GM12864 (cell line): ENCODE data around the gene NIT2.
A peak's percentile ranks its signal among the peaks of the same experiment; 100 is the strongest.

Experiments
- DNase-seq: peaks from one replicate; pipeline ENCODE4 v3.0.0-alpha.2; 2011; ENCODE audit warnings: low read depth
- H3K4me3 ChIP-seq: 2 replicates; pipeline ENCODE4 v1.5.1; 2011; ENCODE audit warnings: mild to moderate bottlenecking, low read depth, low read length, control low read depth
- TF ChIP-seq, protein P1 (sequence below): IDR thresholded peaks from 2 replicates; pipeline ENCODE4 v1.5.1; 2011; ENCODE audit warnings: low read depth, mild to moderate bottlenecking, moderate library complexity, low read length, control low read depth, inconsistent platforms; ENCODE audit errors: missing control alignments

NIT2 gene, protein sequence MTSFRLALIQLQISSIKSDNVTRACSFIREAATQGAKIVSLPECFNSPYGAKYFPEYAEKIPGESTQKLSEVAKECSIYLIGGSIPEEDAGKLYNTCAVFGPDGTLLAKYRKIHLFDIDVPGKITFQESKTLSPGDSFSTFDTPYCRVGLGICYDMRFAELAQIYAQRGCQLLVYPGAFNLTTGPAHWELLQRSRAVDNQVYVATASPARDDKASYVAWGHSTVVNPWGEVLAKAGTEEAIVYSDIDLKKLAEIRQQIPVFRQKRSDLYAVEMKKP

DNA sequence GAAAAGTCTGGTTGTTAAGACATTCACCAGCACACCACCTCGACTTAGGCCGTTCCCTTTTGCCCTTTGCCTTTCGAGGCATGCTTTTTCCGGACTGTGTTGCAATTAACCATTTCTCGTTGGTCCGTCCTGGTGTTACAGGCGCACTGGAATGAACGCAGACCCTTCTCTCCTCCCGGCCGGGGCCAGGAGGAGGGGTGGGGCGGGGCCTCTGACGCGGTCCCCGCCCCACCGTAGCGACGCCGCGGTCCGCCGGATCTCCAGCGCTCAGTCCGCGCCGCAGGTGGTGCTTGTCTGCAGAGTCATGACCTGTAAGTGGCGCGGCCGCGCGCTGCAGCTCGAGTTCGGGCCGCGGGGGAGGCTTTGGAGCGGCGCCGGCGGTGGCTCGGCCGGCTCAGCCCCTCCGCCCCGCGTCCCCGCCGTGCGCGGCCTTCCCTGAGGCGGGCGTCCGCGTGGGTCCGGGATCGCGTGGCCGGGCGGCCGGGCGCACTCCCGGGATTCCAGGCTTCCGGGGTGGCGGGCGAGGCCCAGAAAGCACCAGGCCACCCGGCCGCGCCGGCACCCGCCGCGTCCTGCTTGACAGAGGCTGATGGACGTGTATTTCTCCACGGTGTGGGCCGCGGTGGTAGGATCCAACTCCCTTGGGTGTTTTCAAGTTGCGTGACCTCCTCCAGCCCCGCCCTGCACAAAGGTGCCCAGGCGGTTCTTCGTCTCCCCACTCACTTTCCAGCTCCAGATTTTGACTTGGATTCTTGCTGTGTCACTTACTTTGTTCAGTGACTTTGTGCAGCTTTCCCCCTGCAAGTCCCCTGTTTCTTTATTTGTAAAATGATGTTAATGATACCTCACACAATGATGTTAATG is at the start of gene NIT2:
NIT2 (plus strand) TSS at position 270 of the 864 bp plus-strand sequence; CDS start at position 305, 35 bp downstream.
- DNase-seq = peak; percentile 60
- H3K4me3 ChIP-seq = peak within 1 kb of the TSS; percentile 60
- TF ChIP-seq, protein P1, sequence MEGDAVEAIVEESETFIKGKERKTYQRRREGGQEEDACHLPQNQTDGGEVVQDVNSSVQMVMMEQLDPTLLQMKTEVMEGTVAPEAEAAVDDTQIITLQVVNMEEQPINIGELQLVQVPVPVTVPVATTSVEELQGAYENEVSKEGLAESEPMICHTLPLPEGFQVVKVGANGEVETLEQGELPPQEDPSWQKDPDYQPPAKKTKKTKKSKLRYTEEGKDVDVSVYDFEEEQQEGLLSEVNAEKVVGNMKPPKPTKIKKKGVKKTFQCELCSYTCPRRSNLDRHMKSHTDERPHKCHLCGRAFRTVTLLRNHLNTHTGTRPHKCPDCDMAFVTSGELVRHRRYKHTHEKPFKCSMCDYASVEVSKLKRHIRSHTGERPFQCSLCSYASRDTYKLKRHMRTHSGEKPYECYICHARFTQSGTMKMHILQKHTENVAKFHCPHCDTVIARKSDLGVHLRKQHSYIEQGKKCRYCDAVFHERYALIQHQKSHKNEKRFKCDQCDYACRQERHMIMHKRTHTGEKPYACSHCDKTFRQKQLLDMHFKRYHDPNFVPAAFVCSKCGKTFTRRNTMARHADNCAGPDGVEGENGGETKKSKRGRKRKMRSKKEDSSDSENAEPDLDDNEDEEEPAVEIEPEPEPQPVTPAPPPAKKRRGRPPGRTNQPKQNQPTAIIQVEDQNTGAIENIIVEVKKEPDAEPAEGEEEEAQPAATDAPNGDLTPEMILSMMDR = no peak

DNA sequence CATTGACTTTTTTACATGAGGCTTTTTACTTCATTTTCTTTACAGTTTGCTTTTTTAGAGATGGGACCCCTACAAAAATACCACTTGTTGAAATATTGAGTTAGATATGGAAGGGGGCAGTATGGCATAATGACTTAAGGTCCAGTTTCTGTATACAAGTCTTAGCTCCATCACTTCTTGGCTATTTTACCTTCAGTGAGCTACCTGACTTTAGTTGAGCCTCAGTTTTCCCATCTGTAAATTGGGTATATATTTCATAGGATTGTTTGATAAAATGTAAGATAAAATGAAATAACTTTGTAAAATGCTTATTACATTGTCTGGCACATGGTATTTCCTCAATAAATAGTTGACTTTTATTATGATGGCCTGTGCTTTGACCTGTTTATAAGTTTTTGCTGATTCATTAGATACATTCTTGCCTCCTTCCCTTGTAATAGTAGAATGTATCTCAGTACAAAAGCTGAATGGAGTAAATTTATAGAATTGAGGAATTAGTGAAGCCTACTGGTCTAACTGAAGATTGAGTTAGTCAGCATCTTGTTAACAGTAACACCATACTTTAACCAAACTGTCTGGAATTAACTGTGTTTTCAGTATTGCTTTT is 46.2 kb upstream of the NIT2 start:
- DNase-seq = no peak
- no peak overlapping the region for H3K4me3 ChIP-seq
- TF ChIP-seq, protein P1 = no peak

DNA sequence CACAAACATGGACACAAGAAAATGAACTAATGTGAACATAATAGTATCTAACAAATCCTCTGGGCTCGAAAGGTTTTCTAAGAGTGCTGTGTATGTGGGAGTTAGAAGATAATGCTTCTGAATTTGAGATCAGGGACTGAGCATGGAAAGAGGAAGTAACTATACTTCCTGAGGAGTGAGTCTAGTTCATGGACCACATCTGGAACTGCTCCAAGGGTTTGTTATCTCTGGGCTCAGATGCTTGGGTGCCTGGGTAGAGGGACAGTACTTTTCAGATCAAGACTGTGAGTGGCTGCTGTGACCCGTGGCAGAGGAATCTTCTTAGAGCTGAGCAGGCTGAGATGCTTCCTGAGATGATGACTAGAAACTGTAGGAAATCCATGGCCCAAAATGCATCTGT is 45.2 kb upstream of the NIT2 start:
- H3K4me3 ChIP-seq = no peak overlapping the region
- TF ChIP-seq, protein P1 = no peak
- no peak for DNase-seq

DNA sequence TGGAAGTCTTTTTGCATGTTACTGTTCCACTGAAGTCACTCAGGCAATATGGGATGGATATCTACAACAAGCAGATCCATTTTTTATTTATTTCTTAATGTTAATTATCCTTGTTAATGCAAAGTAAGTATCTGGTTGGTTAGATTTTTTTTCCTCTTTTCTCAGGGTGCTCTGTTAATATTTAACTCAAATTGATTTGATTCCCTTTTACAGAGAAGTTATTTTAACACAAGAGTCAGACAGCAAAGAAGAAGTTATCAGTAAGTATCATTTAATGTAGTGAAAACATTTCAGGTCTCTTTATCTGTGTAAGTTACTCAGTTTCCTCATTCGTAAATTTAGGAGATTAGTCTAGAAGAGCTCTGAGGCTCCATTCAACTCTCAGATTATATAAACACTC is 39.5 kb upstream of the NIT2 start:
- no peak overlapping the region for H3K4me3 ChIP-seq
- no peak for DNase-seq
- TF ChIP-seq, protein P1 = no peak

DNA sequence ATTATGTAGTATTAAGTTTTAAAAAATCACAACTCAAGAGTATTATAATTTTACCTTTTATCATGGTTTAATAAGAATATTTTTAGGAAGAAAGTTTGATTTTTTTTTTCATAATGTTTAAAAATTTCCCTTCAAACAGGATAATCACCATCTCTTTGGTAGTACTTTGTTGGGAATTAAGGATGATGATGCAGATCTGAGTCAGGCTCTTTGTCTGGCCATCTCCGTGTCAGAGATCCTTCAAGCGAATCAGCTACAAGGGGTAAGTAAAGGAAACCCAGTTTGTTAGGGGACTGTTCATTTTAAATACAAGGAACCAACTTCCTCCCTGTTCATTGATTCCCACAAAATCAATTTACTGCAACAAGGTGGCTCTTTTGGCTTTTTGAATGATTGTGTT is 36.8 kb upstream of the NIT2 start:
- no peak for DNase-seq
- H3K4me3 ChIP-seq = no peak overlapping the region
- TF ChIP-seq, protein P1 = no peak

DNA sequence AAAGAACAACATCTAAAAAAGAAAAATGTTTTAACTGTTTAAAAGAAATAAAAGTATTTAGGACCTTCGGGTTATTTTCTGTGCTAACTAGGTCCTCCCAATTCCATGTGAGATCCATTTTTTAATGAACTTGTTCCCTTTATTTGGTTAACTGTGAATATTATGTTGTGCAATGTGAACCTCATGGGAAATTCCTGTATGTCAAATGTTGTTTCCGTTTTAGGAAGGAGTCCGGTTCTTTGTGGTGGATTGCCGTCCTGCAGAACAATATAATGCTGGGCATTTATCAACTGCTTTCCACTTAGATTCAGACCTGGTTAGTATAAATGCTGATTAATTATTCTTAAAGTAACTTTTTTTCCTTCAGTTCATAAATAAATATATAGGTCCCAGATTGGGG is 35.5 kb upstream of the NIT2 start:
- H3K4me3 ChIP-seq = no peak overlapping the region
- no peak for DNase-seq
- TF ChIP-seq, protein P1 = no peak
